Neural cell (in vitro differentiated cells): ENCODE data around the gene DOCK10.

ENCODE experiments used
- CTCF ChIP-seq: fragments of 450-650 bp; IDR thresholded peaks from 2 replicates; pipeline ENCODE4 v1.5.1; 2014; ENCODE audit warnings: antibody characterized with exemption, mild to moderate bottlenecking, moderate library complexity; ENCODE audit not compliant: poor library complexity, severe bottlenecking
- EP300 ChIP-seq: fragments of 450-650 bp; conservative IDR thresholded peaks from 2 replicates; pipeline ENCODE4 v1.6.1; 2014; ENCODE audit warnings: antibody characterized with exemption, mild to moderate bottlenecking, moderate library complexity; ENCODE audit not compliant: poor library complexity, severe bottlenecking
- EZH2 ChIP-seq: fragments of 200-600, 300-800 bp; shearing (Covaris generic), sonication (generic); IDR thresholded peaks from 2 replicates; pipeline ENCODE4 v1.6.1; 2014; ENCODE audit warnings: antibody characterized with exemption, low read length, borderline replicate concordance, mild to moderate bottlenecking; ENCODE audit not compliant: insufficient read depth, poor library complexity, severe bottlenecking
- POLR2AphosphoS5 ChIP-seq: IDR thresholded peaks from 2 replicates; pipeline ENCODE4 v1.6.1; 2012
- RAD21 ChIP-seq: fragments of 450-650 bp; conservative IDR thresholded peaks from 2 replicates; pipeline ENCODE4 v1.6.1; 2014; ENCODE audit warnings: antibody characterized with exemption, mild to moderate bottlenecking, moderate library complexity
- REST ChIP-seq: IDR thresholded peaks from 2 replicates; pipeline ENCODE4 v1.6.1; 2012; ENCODE audit warnings: borderline replicate concordance
- TAF1 ChIP-seq: IDR thresholded peaks from 2 replicates; pipeline ENCODE4 v1.6.1; 2012; ENCODE audit warnings: low read depth

GRCh38 chr2:224813578-224813977, 228.7 kb downstream of the DOCK10 start:
- TF ChIP-seq RAD21 (no peak), CTCF (no peak), EP300 (no peak), TAF1 (no peak), POLR2AphosphoS5 (no peak), REST (no peak), EZH2 (no peak)
